Activated T-cell treated with anti-CD3 and anti-CD28 coated beads, Interleukin-2, amount 50 U/mL, for 1 hour (primary cell): ENCODE data around the gene KIF14.
"Not testable (repeated sequence)": the region's sequence is repeated elsewhere in the genome, so short reads cannot be mapped to it uniquely, and the experiment has no call there.

Experiments used
- DNase-seq: peaks from one replicate; pipeline ENCODE4 v3.0.0-alpha.2; 2020

Gene KIF14

GRCh38 chr1:200634261-200635122 is 13.9 kb upstream of the KIF14 start:
- DNase-seq = no peak

GRCh38 chr1:200631375-200631774 is 10.8 kb upstream of the KIF14 start:
- no peak for DNase-seq

DNA sequence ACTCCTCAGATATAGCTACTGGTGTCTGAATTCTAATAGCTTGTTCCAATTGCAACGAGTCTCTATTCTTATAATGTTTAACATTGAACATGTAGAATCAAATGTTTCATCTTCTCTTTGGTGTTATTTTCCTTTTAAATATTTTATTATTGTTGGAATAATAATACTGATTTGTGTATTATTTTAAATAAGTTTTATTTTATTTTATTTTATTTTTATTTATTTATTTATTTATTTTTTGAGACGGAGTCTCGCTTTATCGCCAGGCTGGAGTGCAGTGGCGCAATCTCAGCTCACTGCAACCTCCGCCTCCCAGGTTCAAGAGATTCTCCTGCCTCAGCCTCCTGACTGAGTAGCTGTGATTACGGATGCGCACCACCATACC is 10.0 kb upstream of the KIF14 start:
- not testable (repeated sequence) for DNase-seq

GRCh38 chr1:200629876-200630514 is 9.4 kb upstream of the KIF14 start:
- no peak for DNase-seq

DNA sequence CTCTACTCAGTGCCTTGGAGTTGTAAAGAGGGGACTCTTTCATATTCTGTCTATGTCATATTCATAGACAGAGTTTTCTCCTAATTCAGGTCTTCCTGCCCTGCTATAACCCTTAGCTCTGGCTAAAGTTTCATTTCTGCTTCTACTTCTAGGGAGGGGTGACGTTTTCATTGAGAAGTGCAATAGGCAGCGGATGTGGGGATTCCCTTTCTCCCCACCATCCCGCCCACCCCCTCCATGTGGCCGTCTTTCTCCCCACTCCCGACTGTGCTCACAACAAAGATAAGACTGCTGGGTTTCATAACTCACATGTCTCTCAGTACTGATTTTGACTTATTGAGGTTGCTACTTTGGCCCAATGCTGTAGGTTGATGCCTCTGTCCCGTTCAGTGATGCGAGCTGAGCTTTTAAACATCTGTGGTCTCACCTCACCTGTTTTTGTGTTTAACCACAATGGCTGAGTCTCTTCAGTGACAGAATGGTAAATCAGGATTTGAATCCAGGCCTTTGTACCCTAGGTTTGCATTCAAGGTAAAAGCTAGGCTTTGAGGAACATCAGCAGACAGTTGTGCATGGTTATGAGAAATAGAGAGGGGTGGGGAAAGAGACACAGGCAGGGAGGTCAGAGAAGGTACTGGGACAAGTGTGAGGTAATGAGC is 7.8 kb upstream of the KIF14 start:
- DNase-seq = no peak

DNA sequence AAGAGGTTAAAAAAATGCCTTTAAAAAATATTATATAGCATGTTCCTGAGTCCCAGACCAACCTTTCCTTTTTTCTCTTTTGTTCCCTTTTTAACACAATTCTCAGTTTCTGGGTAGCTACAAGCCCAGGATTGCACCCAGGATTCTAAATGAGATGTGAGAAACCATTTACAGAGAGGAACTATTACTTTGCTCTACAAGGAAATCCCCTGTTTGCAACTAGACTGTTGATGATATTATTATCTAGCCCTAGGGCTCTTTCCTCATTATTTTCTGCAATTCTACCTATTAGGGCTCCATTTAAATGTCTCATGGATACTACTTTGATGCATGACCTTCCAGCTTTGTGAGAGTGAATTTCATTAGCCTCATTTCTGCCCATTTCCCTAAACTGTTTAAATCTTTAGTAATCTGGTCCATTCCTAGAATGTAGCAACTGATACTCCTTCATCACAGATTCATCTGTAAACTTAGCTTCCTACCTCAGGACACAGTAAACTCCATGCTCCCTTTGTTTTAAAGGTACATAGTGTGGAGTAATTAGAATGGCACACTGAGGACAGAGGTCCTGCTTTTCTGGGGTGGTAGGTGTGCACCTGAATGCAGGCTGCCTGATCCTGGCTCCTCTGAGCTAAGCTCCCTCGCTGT is 7.1 kb upstream of the KIF14 start:
- DNase-seq = no peak

DNA sequence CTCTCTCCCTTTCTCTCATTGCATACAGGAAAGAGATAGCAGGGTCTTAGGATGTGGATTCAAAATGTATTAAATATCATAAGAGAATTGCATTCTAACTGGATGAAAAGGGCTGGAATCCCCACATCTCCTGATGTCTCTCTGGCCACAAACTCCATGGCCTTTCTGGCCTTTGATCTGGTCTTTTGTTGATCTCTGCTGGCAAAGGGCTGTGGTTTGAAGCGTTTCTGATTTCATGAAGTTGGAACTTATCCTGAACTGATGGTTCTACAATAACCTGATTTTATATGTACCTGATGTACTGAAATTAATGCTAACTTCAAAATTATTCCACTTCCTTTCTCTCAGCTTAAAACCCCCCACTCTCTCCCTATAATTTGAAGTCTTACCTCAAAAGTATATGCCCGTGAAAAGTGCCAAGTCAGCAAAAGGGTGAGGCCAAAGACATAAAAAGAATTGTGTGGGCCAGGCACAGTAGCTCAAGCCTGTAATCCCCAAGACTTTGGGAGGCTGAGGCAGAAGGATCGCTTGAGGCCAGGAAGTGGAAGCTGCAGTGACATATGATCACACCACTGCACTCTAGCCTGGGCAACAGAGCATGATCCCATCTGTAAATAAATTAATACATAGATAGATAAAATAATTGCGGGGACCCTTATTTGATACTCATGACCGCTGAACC is 6.4 kb upstream of the KIF14 start:
- DNase-seq = no peak

- no peak for DNase-seq
These were observed 4.9 kb upstream of the KIF14 start for GRCh38 chr1:200625381-200625824.

- DNase-seq = no peak
These were observed 4.3 kb upstream of the KIF14 start for GRCh38 chr1:200624679-200625335.

- no peak for DNase-seq
These were observed 668 bp downstream of the KIF14 start for GRCh38 chr1:200619894-200620272.

- DNase-seq = no peak
These were observed 9.7 kb downstream of the KIF14 start for GRCh38 chr1:200610846-200611245.

DNA sequence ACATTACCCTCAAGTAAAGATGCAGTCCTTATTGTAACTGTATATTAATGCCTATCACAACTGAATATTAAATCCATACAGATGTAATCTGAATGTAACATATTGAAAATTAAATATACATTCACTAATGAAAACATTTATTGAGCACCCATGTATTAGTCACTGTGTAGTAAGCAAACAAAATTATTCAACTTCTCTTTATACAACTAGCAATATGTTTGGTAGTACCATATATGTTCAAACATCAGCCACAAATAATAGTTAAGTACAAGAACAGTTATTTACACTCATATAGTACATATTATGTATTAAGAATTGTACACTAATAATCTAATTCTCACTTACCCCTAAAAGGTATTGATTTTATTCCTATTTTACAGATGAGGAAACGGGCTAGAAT is 17.9 kb downstream of the KIF14 start:
- DNase-seq = no peak

- DNase-seq = no peak
These were observed 30.6 kb downstream of the KIF14 start for GRCh38 chr1:200590001-200590400.

GRCh38 chr1:200588698-200589097 is 31.9 kb downstream of the KIF14 start:
- no peak for DNase-seq

- DNase-seq = no peak
These were observed 56.2 kb downstream of the KIF14 start for GRCh38 chr1:200564319-200564718.

- DNase-seq = no peak
These were observed 58.7 kb downstream of the KIF14 start for GRCh38 chr1:200561856-200562214.

DNA sequence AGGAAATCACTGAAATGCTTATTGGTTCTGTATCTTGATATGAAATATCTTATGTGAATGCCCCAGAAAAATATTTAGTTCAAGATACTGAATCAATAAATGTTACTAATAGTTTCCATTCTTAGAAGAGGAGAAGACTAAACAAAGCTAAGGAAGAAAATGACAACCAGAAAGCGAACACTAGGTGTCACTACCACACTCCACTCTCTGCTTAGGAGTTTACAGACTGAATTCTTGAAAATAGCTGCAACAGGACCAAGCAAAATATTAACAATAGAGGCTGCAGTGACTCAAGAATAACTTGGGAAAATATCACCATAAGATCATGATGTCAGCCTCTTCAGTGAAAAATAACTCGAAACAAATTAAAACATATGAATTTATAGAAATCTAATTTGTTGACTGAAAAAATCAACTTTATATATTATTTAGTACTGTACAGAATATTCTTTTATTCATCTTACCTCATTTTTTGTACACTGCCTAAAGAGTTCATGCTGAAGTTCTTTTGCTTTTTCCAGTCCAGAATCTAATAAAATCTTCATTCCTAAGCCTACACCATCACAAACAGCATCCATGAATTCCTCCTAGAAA is 61.6 kb downstream of the KIF14 start:
- DNase-seq = no peak

DNA sequence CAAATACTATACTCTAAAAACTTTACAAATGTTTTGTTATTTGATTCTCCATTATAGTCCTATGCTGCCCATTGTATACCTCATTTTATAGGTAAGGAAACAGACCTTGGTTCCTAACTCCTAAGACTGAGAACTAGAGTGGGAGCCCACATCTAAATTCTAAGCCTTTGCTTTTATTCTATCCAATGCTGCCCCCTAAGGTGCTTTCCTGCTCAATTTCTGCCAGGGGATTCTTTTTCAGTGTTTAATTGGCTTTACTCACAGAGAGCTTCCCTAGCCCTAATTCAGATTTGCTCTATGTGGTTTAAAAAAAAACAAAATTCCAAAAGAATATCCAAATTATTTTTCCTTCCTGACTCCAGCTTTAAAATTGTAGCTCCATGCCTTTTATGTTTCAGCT is 64.5 kb downstream of the KIF14 start:
- DNase-seq = no peak

- not testable (repeated sequence) for DNase-seq
These were observed 67.8 kb downstream of the KIF14 start for GRCh38 chr1:200552737-200553136.

DNA sequence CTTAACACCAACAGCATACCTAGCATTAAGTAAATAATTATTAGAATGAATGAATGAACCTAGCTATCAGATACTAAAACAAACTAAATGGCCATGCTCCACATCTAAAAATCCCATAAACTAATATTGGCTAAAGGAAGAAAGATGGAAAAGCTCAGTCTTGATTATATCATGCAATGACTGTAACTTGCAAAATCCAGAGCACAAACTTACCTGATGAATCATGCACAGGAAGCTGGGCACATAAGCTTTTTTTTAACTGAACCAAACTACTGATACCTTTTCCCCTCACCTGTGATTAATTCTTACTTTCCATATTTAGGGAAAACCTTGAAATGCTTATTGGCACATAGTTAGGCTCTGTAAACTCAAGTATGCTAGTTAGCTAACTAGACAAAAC is 70.2 kb downstream of the KIF14 start:
- no peak for DNase-seq

GRCh38 chr1:200547386-200547785 is 73.2 kb downstream of the KIF14 start:
- DNase-seq = no peak

DNA sequence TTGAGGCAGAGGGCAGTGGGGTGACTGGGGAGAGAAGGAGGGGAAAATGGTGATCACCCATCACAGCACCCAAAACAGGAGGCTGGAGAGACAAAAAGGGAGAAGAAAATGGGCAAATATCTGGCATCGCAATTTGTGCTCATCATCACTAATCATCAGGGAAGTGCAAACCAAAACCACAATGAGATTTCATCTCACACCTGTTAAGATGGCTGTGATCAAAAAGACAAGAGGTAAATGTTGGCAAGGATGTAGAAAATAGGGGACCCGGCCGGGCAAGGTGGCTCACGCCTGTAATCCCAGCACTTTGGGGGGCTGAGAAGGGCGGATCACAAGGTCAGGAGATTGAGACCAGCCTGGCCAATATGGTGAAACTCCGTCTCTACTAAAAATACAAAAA is 74.0 kb downstream of the KIF14 start:
- DNase-seq = no peak
